Naive B cell (primary cell): Measurements from ENCODE around the gene NONO. TPM values are rescaled to one million over a fixed set of nuclear protein-coding genes. Genes with fewer than 3 reads are reported as not detected.

Experiments used
- ATAC-seq, 2 donors: fragments of 150-1000 bp; cut with Tn5 transposase; 2 replicates each; pipeline ENCODE4 v1.10.0; 2021; ENCODE audit warnings: low read depth in 2 of 2, mild to moderate bottlenecking in 2 of 2, moderate library complexity in 2 of 2
- DNase-seq: peaks from one replicate; pipeline ENCODE4 v3.0.0; 2022
- H3K27ac Mint-ChIP-seq, 6 donors: one replicate each; pipeline ENCODE4 v1.8.0; 2020 to 2022; ENCODE audit warnings: mild to moderate bottlenecking in 6 of 6, mixed read lengths in 6 of 6, moderate library complexity in 5 of 6, inconsistent platforms in 2 of 6
- H3K27me3 Mint-ChIP-seq, 3 donors: one replicate each; pipeline ENCODE4 v1.8.0; 2021 to 2022; ENCODE audit warnings: mixed read lengths in 3 of 3, mild to moderate bottlenecking in 1 of 3
- H3K36me3 Mint-ChIP-seq, 2 donors: one replicate each; pipeline ENCODE4 v1.8.0; 2020 to 2022; ENCODE audit warnings: mixed read lengths in 2 of 2, inconsistent platforms in 1 of 2, mild to moderate bottlenecking in 1 of 2
- H3K4me1 Mint-ChIP-seq, 3 donors: one replicate each; pipeline ENCODE4 v1.8.0; 2020 to 2022; ENCODE audit warnings: mixed read lengths in 3 of 3, inconsistent platforms in 1 of 3, mild to moderate bottlenecking in 1 of 3, moderate library complexity in 1 of 3
- H3K4me3 Mint-ChIP-seq, 8 donors: one replicate each; pipeline ENCODE4 v1.8.0; 2020 to 2022; ENCODE audit warnings: mild to moderate bottlenecking in 8 of 8, mixed read lengths in 8 of 8, moderate library complexity in 8 of 8, inconsistent platforms in 2 of 8
- H3K9me3 Mint-ChIP-seq, 7 donors: one replicate each; pipeline ENCODE4 v1.8.0; 2020 to 2022; ENCODE audit warnings: mixed read lengths in 7 of 7, mild to moderate bottlenecking in 5 of 7, inconsistent platforms in 2 of 7, moderate library complexity in 1 of 7
- polyA plus RNA-seq, 6 donors: library from polyadenylated mRNA; unstranded; fragments of 300-500 nt; fragmentation: Illumina TruSeq; gene quantifications; one replicate each; pipeline ENCODE4 v1.2.3, GENCODE V29; 2021; ENCODE audit warnings: low read depth in 6 of 6

NONO gene, protein sequence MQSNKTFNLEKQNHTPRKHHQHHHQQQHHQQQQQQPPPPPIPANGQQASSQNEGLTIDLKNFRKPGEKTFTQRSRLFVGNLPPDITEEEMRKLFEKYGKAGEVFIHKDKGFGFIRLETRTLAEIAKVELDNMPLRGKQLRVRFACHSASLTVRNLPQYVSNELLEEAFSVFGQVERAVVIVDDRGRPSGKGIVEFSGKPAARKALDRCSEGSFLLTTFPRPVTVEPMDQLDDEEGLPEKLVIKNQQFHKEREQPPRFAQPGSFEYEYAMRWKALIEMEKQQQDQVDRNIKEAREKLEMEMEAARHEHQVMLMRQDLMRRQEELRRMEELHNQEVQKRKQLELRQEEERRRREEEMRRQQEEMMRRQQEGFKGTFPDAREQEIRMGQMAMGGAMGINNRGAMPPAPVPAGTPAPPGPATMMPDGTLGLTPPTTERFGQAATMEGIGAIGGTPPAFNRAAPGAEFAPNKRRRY
- 100 to 1,000 TPM; 174 to 227 (median 183) TPM for polyA plus RNA-seq

DNA sequence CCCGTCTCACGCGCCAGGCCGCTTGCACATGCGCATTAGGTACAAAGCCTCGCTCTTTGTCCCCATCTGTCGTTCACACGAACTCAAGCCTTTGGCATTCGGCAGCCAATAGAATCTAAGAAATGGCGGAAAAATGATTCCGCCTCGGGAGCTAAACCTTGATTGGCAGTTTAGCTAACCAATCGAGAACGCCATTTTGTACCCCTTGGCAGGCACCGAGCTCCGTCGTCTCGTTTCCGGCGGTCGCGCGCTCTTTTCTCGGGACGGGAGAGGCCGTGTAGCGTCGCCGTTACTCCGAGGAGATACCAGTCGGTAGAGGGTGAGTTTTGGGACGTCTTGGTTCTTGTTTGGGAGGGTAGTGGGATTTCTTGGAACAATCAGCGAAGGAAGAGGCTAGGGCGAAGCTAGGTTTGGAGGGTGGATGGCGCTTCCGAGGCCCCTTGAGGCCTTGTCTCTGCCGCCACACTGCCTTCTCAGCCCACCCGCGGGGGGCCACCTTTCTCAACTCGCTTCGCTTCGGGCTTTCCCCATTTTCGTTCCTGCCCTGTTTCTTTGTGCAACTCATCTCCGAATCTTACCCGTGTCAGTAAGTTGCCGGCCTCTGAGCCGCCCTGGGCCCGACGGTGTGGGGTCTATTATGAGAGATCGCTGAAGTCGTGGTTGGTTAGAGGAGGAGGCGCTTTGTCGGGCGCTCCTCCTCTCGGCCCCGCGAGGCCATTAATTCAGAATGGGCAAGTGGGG is at the start of gene NONO:
Gene NONO, plus strand, starts transcription at position 233 of the 741 bp plus-strand sequence. CDS start 7,003 bp downstream, outside the sequence.
- peak; percentile 81 to 86 for ATAC-seq
- H3K4me3 Mint-ChIP-seq = peak within 1 kb of the TSS; percentile 95 to 99 (median 97)
- peak within 1 kb of the TSS; percentile 99 to 100 (median 99) for H3K27ac Mint-ChIP-seq
- peak; percentile 88 for DNase-seq
- peaks cover 0 to 30% (median 9%) of the 10 kb centered on the region in 3 donors for H3K4me1 Mint-ChIP-seq
- H3K9me3 Mint-ChIP-seq = peaks cover 0 to 5% (median 0%) of the 10 kb centered on the region in 7 donors
- H3K27me3 Mint-ChIP-seq = peaks cover 0 to 3% (median 0%) of the 10 kb centered on the region in 3 donors
- H3K36me3 Mint-ChIP-seq = peaks cover 0 to 8% of the 10 kb centered on the region in 2 donors

DNA sequence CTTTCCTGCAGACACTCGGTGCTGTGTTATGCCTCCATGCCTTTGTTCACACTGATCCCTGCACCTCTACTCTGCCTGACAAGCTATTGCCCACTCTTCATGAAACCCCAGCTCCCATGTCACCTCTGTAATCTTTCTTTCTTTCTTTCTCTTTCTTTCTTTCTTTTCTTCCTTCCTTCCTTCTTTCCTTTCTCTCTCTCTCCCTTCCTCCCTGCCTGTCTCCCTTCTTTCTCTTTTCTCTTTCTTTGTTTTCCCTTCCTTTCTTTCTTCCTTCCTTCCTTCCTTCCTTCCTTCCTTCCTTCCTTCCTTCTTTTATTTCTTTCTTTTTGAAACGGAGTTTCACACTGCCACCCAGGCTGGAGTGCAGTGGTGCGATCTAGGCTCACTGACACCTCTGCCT is 48.0 kb upstream of the NONO start:
- H3K27ac Mint-ChIP-seq = peak overlapping the region in 1 of 6 donors; percentile 66
- H3K4me1 Mint-ChIP-seq = peaks cover 0 to 5% (median 3%) of the 10 kb centered on the region in 3 donors
- DNase-seq = no peak
- ATAC-seq = no peak
- peaks cover 0 to 5% (median 0%) of the 10 kb centered on the region in 7 donors for H3K9me3 Mint-ChIP-seq
- no peak overlapping the region for H3K4me3 Mint-ChIP-seq
- H3K27me3 Mint-ChIP-seq = no peaks in the 10 kb centered on the region
- H3K36me3 Mint-ChIP-seq = peaks cover 2 to 8% of the 10 kb centered on the region in 2 donors

DNA sequence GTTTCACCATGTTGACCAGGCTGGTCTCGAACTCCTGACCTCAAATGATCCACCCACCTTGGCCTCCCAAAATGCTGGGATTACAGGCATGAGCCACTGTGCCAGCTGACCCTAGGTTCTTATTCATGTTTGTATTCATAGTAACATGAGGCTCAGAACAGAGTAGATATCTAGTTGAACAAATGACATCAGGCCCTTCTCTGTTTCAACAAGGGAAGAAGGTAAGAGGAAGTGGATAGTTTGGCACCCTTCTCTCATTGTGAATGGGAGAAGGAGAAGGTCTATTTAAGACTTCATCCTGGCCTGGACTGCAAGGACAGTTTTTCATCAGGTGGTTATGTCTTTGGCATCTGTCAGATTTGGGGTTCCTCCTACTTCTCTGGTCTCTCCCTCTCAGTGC is 46.6 kb upstream of the NONO start:
- H3K36me3 Mint-ChIP-seq = peaks cover 10 to 16% of the 10 kb centered on the region in 2 donors
- H3K4me1 Mint-ChIP-seq = no peaks in the 10 kb centered on the region
- no peak overlapping the region for H3K4me3 Mint-ChIP-seq
- H3K27me3 Mint-ChIP-seq = no peaks in the 10 kb centered on the region
- no peak for ATAC-seq
- peaks cover 0 to 5% (median 0%) of the 10 kb centered on the region in 7 donors for H3K9me3 Mint-ChIP-seq
- peak overlapping the region in 1 of 6 donors; percentile 76 for H3K27ac Mint-ChIP-seq
- no peak for DNase-seq

DNA sequence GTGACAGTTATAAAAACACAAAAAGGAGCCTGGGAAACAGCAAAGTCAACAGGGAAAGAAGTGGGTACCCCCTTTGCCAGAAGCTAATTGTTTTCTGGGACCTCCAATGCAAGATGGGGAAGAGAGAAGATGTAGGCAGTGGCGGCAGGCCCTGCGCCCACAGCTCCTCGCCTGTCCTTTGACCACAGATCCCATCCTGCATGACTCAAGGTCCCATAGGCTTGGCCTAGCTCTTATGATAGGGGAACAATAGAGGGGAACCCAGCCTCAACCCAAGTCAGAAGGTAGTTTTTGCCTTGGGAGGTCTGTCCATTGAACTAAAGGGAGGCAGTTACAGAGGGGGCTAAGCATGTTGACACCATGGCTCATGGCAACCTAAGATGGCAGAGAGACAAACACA is 43.7 kb upstream of the NONO start:
- no peak overlapping the region for H3K27ac Mint-ChIP-seq
- H3K4me3 Mint-ChIP-seq = no peak overlapping the region
- H3K4me1 Mint-ChIP-seq = no peaks in the 10 kb centered on the region
- ATAC-seq (no peak), DNase-seq (no peak)
- H3K36me3 Mint-ChIP-seq = peaks cover 15 to 31% of the 10 kb centered on the region in 2 donors
- H3K27me3 Mint-ChIP-seq = no peaks in the 10 kb centered on the region
- peaks cover 0 to 5% (median 0%) of the 10 kb centered on the region in 7 donors for H3K9me3 Mint-ChIP-seq

DNA sequence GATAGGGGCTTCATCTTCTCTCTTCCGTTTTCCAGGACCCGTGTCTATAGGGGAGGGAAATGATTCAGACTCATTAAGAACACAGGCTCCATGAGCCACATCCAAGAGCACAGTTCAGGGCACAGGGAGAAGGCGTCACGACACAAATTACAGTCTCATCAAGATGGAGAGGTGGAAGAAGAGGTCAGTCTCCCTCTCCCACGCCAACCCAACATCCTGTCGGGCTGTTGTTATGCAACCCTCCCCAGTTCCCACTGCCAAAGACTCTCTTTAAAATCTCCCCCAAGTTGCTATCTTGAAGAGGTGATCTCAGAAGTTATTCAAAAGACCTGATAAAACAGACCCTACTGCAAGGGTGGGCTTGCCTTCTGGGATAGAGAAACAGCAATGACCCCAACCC is 42.1 kb upstream of the NONO start:
- DNase-seq (no peak), ATAC-seq (no peak)
- Mint-ChIP-seq H3K4me1 (no peaks in the 10 kb centered on the region), H3K27ac (no peak overlapping the region), H3K4me3 (no peak overlapping the region), H3K9me3 (peaks cover 0 to 5% (median 0%) of the 10 kb centered on the region in 7 donors), H3K27me3 (no peaks in the 10 kb centered on the region), H3K36me3 (peaks cover 20 to 39% of the 10 kb centered on the region in 2 donors)

DNA sequence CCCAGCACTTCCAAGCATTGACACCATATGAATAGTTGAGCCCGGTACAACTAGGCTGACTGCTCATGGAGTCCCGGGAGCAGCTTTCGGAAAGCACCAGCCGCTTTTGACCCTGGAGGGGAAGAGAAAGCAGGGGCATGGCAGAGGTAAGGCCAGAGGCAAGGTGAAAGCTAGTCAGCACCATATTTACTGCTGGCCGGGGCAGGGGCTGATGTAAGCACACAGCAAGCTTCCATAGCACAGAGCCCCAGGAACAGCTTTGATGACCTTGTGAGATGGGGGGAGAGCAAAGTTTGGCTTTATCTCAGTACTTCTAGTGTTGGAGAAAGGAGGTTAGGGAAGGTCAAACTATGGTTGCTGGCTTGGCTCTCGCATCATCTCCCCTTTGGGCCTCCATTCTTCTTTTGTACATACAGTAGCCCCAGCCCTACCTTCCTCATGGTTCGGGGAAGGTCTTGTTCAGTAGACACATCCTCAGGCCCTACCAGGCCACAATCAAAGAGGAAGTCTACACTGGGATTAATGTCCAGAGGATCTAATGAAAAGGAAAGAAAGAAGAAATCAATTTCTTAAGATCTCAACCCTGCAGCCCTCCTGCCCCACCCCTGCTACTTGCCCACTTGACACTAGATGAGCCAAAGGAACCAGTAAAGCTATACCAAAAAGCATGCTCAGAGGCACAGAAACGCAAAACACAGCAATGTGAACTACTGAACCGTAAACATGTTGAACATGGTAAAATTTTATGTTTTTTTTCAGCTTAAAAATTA is 38.9 kb upstream of the NONO start:
- ATAC-seq = no peak
- Mint-ChIP-seq H3K4me1 (no peaks in the 10 kb centered on the region), H3K27ac (no peak overlapping the region), H3K9me3 (peaks cover 0 to 4% (median 0%) of the 10 kb centered on the region in 7 donors), H3K36me3 (peaks cover 20 to 50% of the 10 kb centered on the region in 2 donors), H3K4me3 (no peak overlapping the region), H3K27me3 (no peaks in the 10 kb centered on the region)
- DNase-seq = no peak

DNA sequence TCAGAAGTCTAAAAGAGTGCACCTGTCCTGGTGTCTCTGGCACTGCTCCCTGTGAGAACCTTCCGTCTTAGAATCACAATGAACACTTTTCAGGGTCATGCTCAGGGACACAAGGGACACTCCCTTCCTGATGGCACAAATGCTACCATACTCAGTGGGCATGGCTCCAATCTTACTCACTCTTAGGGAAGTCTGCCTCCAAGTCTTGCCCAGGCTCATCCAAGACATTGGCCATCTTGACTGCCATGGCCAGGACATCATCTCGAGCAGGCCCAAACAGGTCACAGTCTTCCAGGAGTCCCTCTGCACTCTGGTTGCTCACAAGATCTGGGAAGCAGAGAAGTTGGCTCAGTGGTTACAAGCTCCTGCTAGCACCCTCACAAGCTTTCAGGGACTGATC is 38.3 kb upstream of the NONO start:
- Mint-ChIP-seq H3K27ac (peak overlapping the region in 1 of 6 donors; percentile 87), H3K27me3 (no peaks in the 10 kb centered on the region), H3K4me1 (peaks cover 0 to 2% (median 0%) of the 10 kb centered on the region in 3 donors), H3K4me3 (no peak overlapping the region), H3K9me3 (peaks cover 0 to 4% (median 0%) of the 10 kb centered on the region in 7 donors), H3K36me3 (peaks cover 20 to 49% of the 10 kb centered on the region in 2 donors)
- DNase-seq = no peak
- no peak for ATAC-seq

DNA sequence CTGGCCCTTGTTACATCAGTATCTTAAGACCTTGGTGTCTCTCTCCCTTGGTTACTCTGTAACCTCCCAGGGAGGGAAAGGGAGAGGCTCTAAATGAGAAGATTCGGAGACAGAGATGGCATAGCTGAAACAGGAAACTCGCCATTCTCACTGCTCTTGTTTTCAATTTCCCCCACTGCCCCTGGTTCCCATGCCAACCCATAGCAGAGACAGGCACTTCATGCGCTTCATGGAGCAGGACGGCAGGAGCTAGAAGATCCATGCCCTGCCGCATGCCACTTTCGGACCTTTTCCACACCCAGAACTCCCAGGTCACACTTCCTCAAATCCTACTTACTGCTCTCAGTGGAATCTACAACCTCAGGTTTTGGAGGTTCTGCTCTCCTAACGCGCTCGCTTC is 32.6 kb upstream of the NONO start:
- ATAC-seq = no peak
- peak overlapping the region in 1 of 8 donors; percentile 33 for H3K4me3 Mint-ChIP-seq
- peak overlapping the region in 1 of 6 donors; percentile 76 for H3K27ac Mint-ChIP-seq
- peaks cover 0 to 2% (median 0%) of the 10 kb centered on the region in 7 donors for H3K9me3 Mint-ChIP-seq
- H3K4me1 Mint-ChIP-seq = peaks cover 17 to 26% (median 26%) of the 10 kb centered on the region in 3 donors
- no peaks in the 10 kb centered on the region for H3K27me3 Mint-ChIP-seq
- no peak for DNase-seq
- peaks cover 0 to 18% of the 10 kb centered on the region in 2 donors for H3K36me3 Mint-ChIP-seq

DNA sequence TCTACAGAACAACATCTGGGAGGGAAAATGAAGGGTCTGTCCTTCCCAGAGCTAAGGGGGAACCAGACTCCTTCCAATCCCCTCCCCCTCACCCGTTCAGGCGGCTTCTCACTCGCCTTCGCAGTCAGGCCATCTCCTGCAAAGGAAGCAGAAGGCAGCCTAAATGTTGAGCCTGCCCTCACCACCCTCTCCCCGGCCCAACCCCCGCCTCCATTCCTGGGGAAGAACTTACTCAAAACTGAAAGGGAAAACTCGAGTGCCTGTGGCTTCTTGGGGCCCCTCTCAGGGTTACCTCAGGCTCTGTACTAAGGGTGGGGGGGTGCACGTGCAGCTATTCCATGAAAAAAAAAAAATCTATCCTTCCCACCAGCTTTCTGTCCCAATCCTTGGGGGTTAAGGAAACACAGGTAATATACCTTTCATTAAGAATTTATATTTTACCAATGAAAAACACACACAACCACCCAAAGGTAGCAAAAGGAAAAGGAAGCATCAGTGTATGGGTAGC is 31.9 kb upstream of the NONO start:
- H3K4me1 Mint-ChIP-seq = peaks cover 18 to 27% (median 26%) of the 10 kb centered on the region in 3 donors
- H3K36me3 Mint-ChIP-seq = peaks cover 0 to 17% of the 10 kb centered on the region in 2 donors
- no peak for ATAC-seq
- peaks cover 0 to 1% (median 0%) of the 10 kb centered on the region in 7 donors for H3K9me3 Mint-ChIP-seq
- no peak for DNase-seq
- H3K27me3 Mint-ChIP-seq = no peaks in the 10 kb centered on the region
- peak overlapping the region in 3 of 8 donors; percentile 36 to 65 (median 58) for H3K4me3 Mint-ChIP-seq
- peak overlapping the region in 1 of 6 donors; percentile 76 for H3K27ac Mint-ChIP-seq

DNA sequence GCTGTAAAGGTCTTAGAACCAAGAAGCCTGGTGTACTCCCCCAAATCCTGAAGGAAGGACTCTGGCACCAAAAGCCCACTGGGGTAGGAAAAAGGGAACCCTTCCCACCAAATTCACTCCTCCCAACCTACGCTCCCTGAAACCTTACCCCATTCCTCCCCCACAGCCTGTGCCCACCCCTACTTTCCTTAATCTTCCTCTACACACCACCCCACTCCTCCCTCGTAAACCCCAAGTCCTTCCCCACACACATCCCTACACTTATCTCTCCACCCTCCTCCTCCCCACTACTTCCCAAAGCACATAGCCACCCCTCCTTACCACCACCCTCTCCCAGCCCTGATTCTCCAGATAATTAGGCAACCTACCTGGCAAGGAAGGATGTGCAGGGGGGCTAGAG is 31.2 kb upstream of the NONO start:
- H3K36me3 Mint-ChIP-seq = peaks cover 0 to 10% of the 10 kb centered on the region in 2 donors
- no peak overlapping the region for H3K27ac Mint-ChIP-seq
- H3K4me3 Mint-ChIP-seq = peak overlapping the region in 6 of 8 donors; percentile 27 to 65 (median 56)
- no peaks in the 10 kb centered on the region for H3K27me3 Mint-ChIP-seq
- peaks cover 18 to 27% (median 26%) of the 10 kb centered on the region in 3 donors for H3K4me1 Mint-ChIP-seq
- ATAC-seq (no peak), DNase-seq (no peak)
- peaks cover 0 to 1% (median 0%) of the 10 kb centered on the region in 7 donors for H3K9me3 Mint-ChIP-seq

DNA sequence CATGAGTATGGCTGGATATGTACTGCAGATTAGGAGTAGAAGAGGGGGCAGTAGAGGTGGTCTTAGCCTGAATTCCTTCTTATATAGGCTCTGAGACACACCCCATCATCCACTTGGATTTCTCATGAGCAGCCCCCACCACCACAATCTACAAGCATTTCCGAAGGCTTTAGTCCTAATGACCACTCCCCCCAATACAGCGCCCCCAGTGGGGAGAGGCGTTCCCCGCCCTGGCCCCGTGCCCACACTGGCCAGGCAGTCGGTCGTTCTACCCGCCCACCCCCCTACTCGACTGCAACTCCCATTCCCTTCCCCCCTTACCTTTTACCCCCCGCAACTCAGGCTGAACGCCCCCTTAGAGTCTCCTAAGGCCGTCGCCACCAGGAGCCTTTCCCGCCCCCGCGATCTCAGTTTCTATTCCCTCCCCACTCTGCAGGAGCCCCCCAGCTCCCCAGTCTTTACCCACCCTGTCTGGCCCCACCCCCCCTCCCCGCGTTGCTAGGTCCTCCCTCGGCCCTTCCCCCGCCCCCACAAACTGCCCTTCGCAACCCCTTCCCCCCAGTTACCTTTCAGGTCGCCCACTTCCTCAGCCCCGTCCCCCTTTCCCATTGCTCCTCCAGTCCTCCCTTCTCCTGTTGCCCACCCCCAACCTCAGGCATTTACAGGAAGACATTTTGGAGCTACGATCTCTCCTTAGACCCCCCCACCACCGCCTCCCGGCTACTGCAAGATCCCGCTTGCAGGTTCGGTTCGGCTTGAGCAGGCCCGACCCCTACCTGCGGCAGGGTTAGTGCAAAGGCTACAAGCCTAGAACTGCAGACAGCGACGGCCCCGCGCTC is 30.0 kb upstream of the NONO start:
- Mint-ChIP-seq H3K9me3 (peaks cover 0 to 1% (median 0%) of the 10 kb centered on the region in 7 donors), H3K27me3 (no peaks in the 10 kb centered on the region), H3K4me3 (peak overlapping the region; percentile 81 to 96 (median 95)), H3K27ac (peak overlapping the region in 5 of 6 donors; percentile 61 to 97 (median 86)), H3K36me3 (peaks cover 0 to 7% of the 10 kb centered on the region in 2 donors), H3K4me1 (peaks cover 18 to 27% (median 26%) of the 10 kb centered on the region in 3 donors)
- DNase-seq = peak; percentile 20
- no peak for ATAC-seq
